ENCODE results near the gene MYEOV. TPM values are rescaled to one million over a fixed set of nuclear protein-coding genes. Genes with fewer than 3 reads are reported as not detected.

The MYEOV gene
- polyA plus RNA-seq, 1 donor from 2014 or later: 1.4 TPM

- Mint-ChIP-seq H3K9me3 (no peaks in the 10 kb centered on the region), H3K36me3 (peaks cover 4% of the 10 kb centered on the region), H3K27me3 (no peaks in the 10 kb centered on the region), H3K4me3 (no peak overlapping the region), H3K4me1 (no peaks in the 10 kb centered on the region), H3K27ac (peak overlapping the region in 1 of 3 donors; percentile 81)
Measured at GRCh38 chr11:69320756-69321741, 27.1 kb downstream of the MYEOV start.

- Mint-ChIP-seq H3K27ac (no peak overlapping the region), H3K4me1 (no peaks in the 10 kb centered on the region), H3K27me3 (no peaks in the 10 kb centered on the region), H3K4me3 (no peak overlapping the region), H3K9me3 (no peaks in the 10 kb centered on the region), H3K36me3 (peaks cover 4% of the 10 kb centered on the region)
Measured at GRCh38 chr11:69321877-69322361, 28.0 kb downstream of the MYEOV start.

- Mint-ChIP-seq H3K9me3 (no peaks in the 10 kb centered on the region), H3K27me3 (no peaks in the 10 kb centered on the region), H3K4me1 (no peaks in the 10 kb centered on the region), H3K36me3 (no peaks in the 10 kb centered on the region), H3K27ac (no peak overlapping the region), H3K4me3 (no peak overlapping the region)
Measured at GRCh38 chr11:69325446-69325845, 31.5 kb downstream of the MYEOV start.

GRCh38 chr11:69326622-69327219 is 32.8 kb downstream of the MYEOV start:
- H3K4me1 Mint-ChIP-seq: no peaks in the 10 kb centered on the region
- no peak overlapping the region for H3K4me3 Mint-ChIP-seq
- H3K27ac Mint-ChIP-seq: no peak overlapping the region
- H3K36me3 Mint-ChIP-seq: no peaks in the 10 kb centered on the region
- no peaks in the 10 kb centered on the region for H3K27me3 Mint-ChIP-seq
- peaks cover 0 to 8% (median 1%) of the 10 kb centered on the region in 3 donors for H3K9me3 Mint-ChIP-seq

GRCh38 chr11:69327741-69328191 is 33.8 kb downstream of the MYEOV start:
- peaks cover 2% of the 10 kb centered on the region for H3K36me3 Mint-ChIP-seq
- H3K4me1 Mint-ChIP-seq: no peaks in the 10 kb centered on the region
- no peak overlapping the region for H3K27ac Mint-ChIP-seq
- no peak overlapping the region for H3K4me3 Mint-ChIP-seq
- peaks cover 0 to 8% (median 3%) of the 10 kb centered on the region in 3 donors for H3K9me3 Mint-ChIP-seq
- H3K27me3 Mint-ChIP-seq: no peaks in the 10 kb centered on the region

GRCh38 chr11:69328231-69328630 is 34.3 kb downstream of the MYEOV start:
- Mint-ChIP-seq H3K4me3 (no peak overlapping the region), H3K36me3 (peaks cover 4% of the 10 kb centered on the region), H3K27ac (peak overlapping the region in 1 of 3 donors; percentile 50), H3K4me1 (no peaks in the 10 kb centered on the region), H3K9me3 (peaks cover 0 to 8% (median 3%) of the 10 kb centered on the region in 3 donors), H3K27me3 (no peaks in the 10 kb centered on the region)

- Mint-ChIP-seq H3K27ac (no peak overlapping the region), H3K9me3 (peaks cover 0 to 8% (median 3%) of the 10 kb centered on the region in 3 donors), H3K36me3 (peaks cover 4% of the 10 kb centered on the region), H3K4me3 (no peak overlapping the region), H3K4me1 (peaks cover 0 to 2% (median 0%) of the 10 kb centered on the region in 3 donors), H3K27me3 (no peaks in the 10 kb centered on the region)
Measured at GRCh38 chr11:69329581-69329980, 35.6 kb downstream of the MYEOV start.

- Mint-ChIP-seq H3K4me3 (no peak overlapping the region), H3K4me1 (peaks cover 0 to 2% (median 0%) of the 10 kb centered on the region in 3 donors)
Measured at GRCh38 chr11:69330330-69330729, 36.4 kb downstream of the MYEOV start.

GRCh38 chr11:69333149-69333710 is 39.3 kb downstream of the MYEOV start:
- H3K4me1 Mint-ChIP-seq: peaks cover 12 to 15% (median 13%) of the 10 kb centered on the region in 3 donors
- no peak overlapping the region for H3K27ac Mint-ChIP-seq
- peaks cover 0 to 8% (median 3%) of the 10 kb centered on the region in 3 donors for H3K9me3 Mint-ChIP-seq
- H3K4me3 Mint-ChIP-seq: no peak overlapping the region
- peaks cover 4% of the 10 kb centered on the region for H3K36me3 Mint-ChIP-seq
- H3K27me3 Mint-ChIP-seq: no peaks in the 10 kb centered on the region

More at GRCh38 chr11:69330330-69330729, 36.4 kb downstream of the MYEOV start:
- Mint-ChIP-seq H3K36me3 (peaks cover 4% of the 10 kb centered on the region), H3K27ac (no peak overlapping the region), H3K27me3 (no peaks in the 10 kb centered on the region), H3K9me3 (peaks cover 0 to 8% (median 3%) of the 10 kb centered on the region in 3 donors)

GRCh38 chr11:69333879-69334278 is 39.9 kb downstream of the MYEOV start:
- H3K27me3 Mint-ChIP-seq: no peaks in the 10 kb centered on the region
- H3K9me3 Mint-ChIP-seq: peaks cover 0 to 8% (median 3%) of the 10 kb centered on the region in 3 donors
- peaks cover 15 to 16% (median 16%) of the 10 kb centered on the region in 3 donors for H3K4me1 Mint-ChIP-seq
- H3K27ac Mint-ChIP-seq: no peak overlapping the region
- peaks cover 4% of the 10 kb centered on the region for H3K36me3 Mint-ChIP-seq
- no peak overlapping the region for H3K4me3 Mint-ChIP-seq

GRCh38 chr11:69335007-69335780 is 41.2 kb downstream of the MYEOV start:
- Mint-ChIP-seq H3K27ac (no peak overlapping the region), H3K27me3 (no peaks in the 10 kb centered on the region), H3K36me3 (peaks cover 4% of the 10 kb centered on the region), H3K9me3 (peaks cover 3 to 12% (median 3%) of the 10 kb centered on the region in 3 donors), H3K4me3 (peak overlapping the region in 1 of 4 donors; percentile 23), H3K4me1 (peaks cover 16 to 17% (median 17%) of the 10 kb centered on the region in 3 donors)

GRCh38 chr11:69335781-69336405 is 41.9 kb downstream of the MYEOV start:
- no peak overlapping the region for H3K27ac Mint-ChIP-seq
- peaks cover 4% of the 10 kb centered on the region for H3K36me3 Mint-ChIP-seq
- H3K27me3 Mint-ChIP-seq: no peaks in the 10 kb centered on the region
- no peak overlapping the region for H3K4me3 Mint-ChIP-seq
- H3K4me1 Mint-ChIP-seq: peaks cover 16 to 17% (median 17%) of the 10 kb centered on the region in 3 donors
- peaks cover 3 to 10% (median 3%) of the 10 kb centered on the region in 3 donors for H3K9me3 Mint-ChIP-seq

GRCh38 chr11:69337211-69337721 is 43.3 kb downstream of the MYEOV start:
- peaks cover 4% of the 10 kb centered on the region for H3K36me3 Mint-ChIP-seq
- H3K9me3 Mint-ChIP-seq: peaks cover 0 to 4% (median 3%) of the 10 kb centered on the region in 3 donors
- no peaks in the 10 kb centered on the region for H3K27me3 Mint-ChIP-seq
- H3K4me3 Mint-ChIP-seq: peak overlapping the region in 2 of 4 donors; percentile 14 to 65
- H3K4me1 Mint-ChIP-seq: peaks cover 16 to 17% (median 17%) of the 10 kb centered on the region in 3 donors
- peak overlapping the region in 1 of 3 donors; percentile 81 for H3K27ac Mint-ChIP-seq

All from IgD-negative memory B cell (primary cell).